Measurements from ENCODE around the gene AGGF1. TPM values are rescaled to one million over a fixed set of nuclear protein-coding genes. Genes with fewer than 3 reads are reported as not detected.

AGGF1 gene
- total and polyA plus RNA-seq, 7 donors = 8.4 to 21.8 (median 16.3) TPM

GRCh38 chr5:77012601-77013000 lies 17.6 kb upstream of the AGGF1 start:
- TF ChIP-seq EP300 (IDR thresholded peaks at IDR 0.05) (no peak), POLR2AphosphoS5 (IDR thresholded peaks at IDR 0.05) (no peak), POLR2A (IDR thresholded peaks at IDR 0.05) (no peak), CTCF (IDR thresholded peaks at IDR 0.05) (no peak)

GRCh38 chr5:77015938-77016569 lies 14.2 kb upstream of the AGGF1 start:
- H3K36me3 ChIP-seq = no peaks in the 10 kb centered on the region
- no peaks in the 10 kb centered on the region for H3K27me3 ChIP-seq
- no peak for TF ChIP-seq CTCF (IDR thresholded peaks at IDR 0.05)
- TF ChIP-seq EP300 (IDR thresholded peaks at IDR 0.05) = no peak
- TF ChIP-seq POLR2AphosphoS5 (IDR thresholded peaks at IDR 0.05) = no peak
- TF ChIP-seq POLR2A (IDR thresholded peaks at IDR 0.05) = no peak
- no peaks in the 10 kb centered on the region for H3K4me1 ChIP-seq
- no peak for DNase-seq
- H3K4me3 ChIP-seq = no peak overlapping the region
- no peak overlapping the region for H3K27ac ChIP-seq
- no peaks in the 10 kb centered on the region for H3K9me3 ChIP-seq
- intact Hi-C loops (cut with DNase I) = no loop called here
- WGBS, 2 donors = 33 to 37% methylated on average over 3 of the region's 3 CpGs

More at GRCh38 chr5:77012601-77013000, 17.6 kb upstream of the AGGF1 start:
- intact Hi-C loops (cut with DNase I) = no loop called here
- 91% methylated on average over 2 of the region's 2 CpGs for WGBS, 2 donors
- no peak overlapping the region for H3K4me3 ChIP-seq
- no peaks in the 10 kb centered on the region for H3K4me1 ChIP-seq
- no peak for DNase-seq
- H3K9me3 ChIP-seq = no peaks in the 10 kb centered on the region
- H3K27me3 ChIP-seq = no peaks in the 10 kb centered on the region
- H3K27ac ChIP-seq = no peak overlapping the region
- no peaks in the 10 kb centered on the region for H3K36me3 ChIP-seq

- H3K36me3 ChIP-seq = no peaks in the 10 kb centered on the region
- intact Hi-C loops (cut with DNase I) = no loop called here
- no peaks in the 10 kb centered on the region for H3K4me1 ChIP-seq
- no peak for DNase-seq
- no peak overlapping the region for H3K4me3 ChIP-seq
- TF ChIP-seq EP300 (IDR thresholded peaks at IDR 0.05) (no peak), POLR2A (IDR thresholded peaks at IDR 0.05) (no peak), CTCF (IDR thresholded peaks at IDR 0.05) (no peak), POLR2AphosphoS5 (IDR thresholded peaks at IDR 0.05) (no peak)
- 84 to 94% methylated on average over 1 of the region's 1 CpG for WGBS, 2 donors
- H3K27ac ChIP-seq = no peak overlapping the region
- no peaks in the 10 kb centered on the region for H3K9me3 ChIP-seq
- H3K27me3 ChIP-seq = no peaks in the 10 kb centered on the region
Observed at GRCh38 chr5:77016962-77017361, 13.2 kb upstream of the AGGF1 start.

- no peak for TF ChIP-seq CTCF (IDR thresholded peaks at IDR 0.05)
- intact Hi-C loops (cut with DNase I) = no loop called here
- Histone ChIP-seq H3K9me3 (no peaks in the 10 kb centered on the region), H3K36me3 (no peaks in the 10 kb centered on the region), H3K27me3 (no peaks in the 10 kb centered on the region), H3K27ac (no peak overlapping the region), H3K4me1 (no peaks in the 10 kb centered on the region), H3K4me3 (no peak overlapping the region)
- no peak for DNase-seq
- WGBS, 2 donors = 17 to 65% methylated on average over 4 of the region's 4 CpGs
Observed at GRCh38 chr5:77017668-77018067, 12.5 kb upstream of the AGGF1 start.
